HEK293 (cell line): ENCODE results near the gene RAP1A.

ENCODE experiments used
- AEBP2 ChIP-seq: fragments of 450-650 bp; formaldehyde crosslinking; IDR thresholded peaks from 2 replicates; pipeline ENCODE4 v1.5.1; 2016; ENCODE audit warnings: missing biosample characterization, missing genetic modification characterization, borderline replicate concordance
- ATF2 ChIP-seq: fragments of 450-650 bp; formaldehyde crosslinking; IDR thresholded peaks from 2 replicates; pipeline ENCODE4 v1.5.1; 2016; ENCODE audit warnings: missing biosample characterization, missing genetic modification characterization, low read depth
- BCL6B ChIP-seq: fragments of 450-650 bp; formaldehyde crosslinking; IDR thresholded peaks from 2 replicates; pipeline ENCODE4 v1.5.1; 2017; ENCODE audit warnings: missing biosample characterization, missing genetic modification characterization
- CTCF ChIP-seq: fragments of 450-650 bp; formaldehyde crosslinking; IDR thresholded peaks from 2 replicates; pipeline ENCODE4 v1.5.1; 2016; ENCODE audit warnings: missing biosample characterization, missing genetic modification characterization
- KLF9 ChIP-seq: fragments of 450-650 bp; formaldehyde crosslinking; IDR thresholded peaks from 2 replicates; pipeline ENCODE4 v1.5.1; 2016; ENCODE audit warnings: missing biosample characterization, missing genetic modification characterization, low read depth
- SCRT1 ChIP-seq: fragments of 450-650 bp; formaldehyde crosslinking; IDR thresholded peaks from 2 replicates; pipeline ENCODE4 v1.5.1; 2016; ENCODE audit warnings: missing biosample characterization, missing genetic modification characterization, borderline replicate concordance
- SP3 ChIP-seq: fragments of 450-650 bp; formaldehyde crosslinking; IDR thresholded peaks from 2 replicates; pipeline ENCODE4 v1.5.1; 2016; ENCODE audit warnings: missing biosample characterization, missing genetic modification characterization
- TCF7L2 ChIP-seq: IDR thresholded peaks from 2 replicates; pipeline ENCODE4 v1.6.1; 2011; ENCODE audit warnings: low read depth, mild to moderate bottlenecking, inconsistent platforms, low read length, moderate library complexity, borderline replicate concordance
- ZBTB1 ChIP-seq: fragments of 450-650 bp; formaldehyde crosslinking; IDR thresholded peaks from 2 replicates; pipeline ENCODE4 v1.5.1; 2016; ENCODE audit warnings: missing biosample characterization, missing genetic modification characterization
- ZBTB8A ChIP-seq: fragments of 450-650 bp; formaldehyde crosslinking; IDR thresholded peaks from 2 replicates; pipeline ENCODE4 v1.5.1; 2016; ENCODE audit warnings: missing biosample characterization, missing genetic modification characterization
- ZEB2 ChIP-seq: fragments of 450-650 bp; formaldehyde crosslinking; IDR thresholded peaks from 2 replicates; pipeline ENCODE4 v1.5.1; 2016; ENCODE audit warnings: missing biosample characterization, missing genetic modification characterization
- ZNF121 ChIP-seq: fragments of 450-650 bp; formaldehyde crosslinking; IDR thresholded peaks from 2 replicates; pipeline ENCODE4 v1.5.1; 2016; ENCODE audit warnings: missing biosample characterization, missing genetic modification characterization
- ZNF138 ChIP-seq: fragments of 450-650 bp; formaldehyde crosslinking; IDR thresholded peaks from 2 replicates; pipeline ENCODE4 v1.5.1; 2016; ENCODE audit warnings: missing biosample characterization, missing genetic modification characterization, borderline replicate concordance
- ZNF16 ChIP-seq: fragments of 450-650 bp; formaldehyde crosslinking; IDR thresholded peaks from 2 replicates; pipeline ENCODE4 v1.5.1; 2016; ENCODE audit warnings: low read depth, missing biosample characterization, missing genetic modification characterization
- ZNF175 ChIP-seq: fragments of 450-650 bp; formaldehyde crosslinking; IDR thresholded peaks from 2 replicates; pipeline ENCODE4 v1.5.1; 2016; ENCODE audit warnings: missing biosample characterization, missing genetic modification characterization
- ZNF19 ChIP-seq: fragments of 450-650 bp; formaldehyde crosslinking; IDR thresholded peaks from 2 replicates; pipeline ENCODE4; 2016; ENCODE audit warnings: missing biosample characterization, missing genetic modification characterization, low read depth
- ZNF274 ChIP-seq, 2 experiments: fragments of 200-500 bp in 1 of 2; fragments of 450-650 bp in 1 of 2; sonication (Bioruptor generic) in 1 of 2; formaldehyde crosslinking in 1 of 2; IDR thresholded peaks; 2 replicates each; pipeline versions ENCODE4 v1.5.1 to v1.6.1; 2014 to 2016; ENCODE audit warnings: borderline replicate concordance in 1 of 2, inconsistent platforms in 1 of 2, low read length in 1 of 2, missing biosample characterization in 1 of 2, missing genetic modification characterization in 1 of 2
- ZNF311 ChIP-seq: fragments of 450-650 bp; formaldehyde crosslinking; IDR thresholded peaks from 2 replicates; pipeline ENCODE4 v1.5.1; 2017; ENCODE audit warnings: missing biosample characterization, missing genetic modification characterization, borderline replicate concordance
- ZNF394 ChIP-seq: fragments of 450-650 bp; formaldehyde crosslinking; IDR thresholded peaks from 2 replicates; pipeline ENCODE4 v1.5.1; 2016; ENCODE audit warnings: missing biosample characterization, missing genetic modification characterization, mild to moderate bottlenecking, moderate library complexity, borderline replicate concordance
- ZNF404 ChIP-seq: fragments of 450-650 bp; formaldehyde crosslinking; IDR thresholded peaks from 2 replicates; pipeline ENCODE4 v1.5.1; 2017; ENCODE audit warnings: missing biosample characterization, missing genetic modification characterization
- ZNF48 ChIP-seq: fragments of 450-650 bp; formaldehyde crosslinking; IDR thresholded peaks from 2 replicates; pipeline ENCODE4 v1.5.1; 2016; ENCODE audit warnings: missing biosample characterization, missing genetic modification characterization
- ZNF521 ChIP-seq: fragments of 450-650 bp; formaldehyde crosslinking; IDR thresholded peaks from 2 replicates; pipeline ENCODE4 v1.5.1; 2017; ENCODE audit warnings: missing biosample characterization, mild to moderate bottlenecking, missing genetic modification characterization
- ZNF558 ChIP-seq: fragments of 450-650 bp; formaldehyde crosslinking; IDR thresholded peaks from 2 replicates; pipeline ENCODE4 v1.5.1; 2016; ENCODE audit warnings: missing biosample characterization, missing genetic modification characterization
- ZNF580 ChIP-seq: fragments of 450-650 bp; formaldehyde crosslinking; IDR thresholded peaks from 2 replicates; pipeline ENCODE4 v1.5.1; 2016; ENCODE audit warnings: missing biosample characterization, missing genetic modification characterization
- ZNF777 ChIP-seq: fragments of 450-650 bp; formaldehyde crosslinking; IDR thresholded peaks from 2 replicates; pipeline ENCODE4 v1.5.1; 2017; ENCODE audit warnings: missing biosample characterization, missing genetic modification characterization, borderline replicate concordance
- TF ChIP-seq, protein P1 (sequence below): fragments of 450-650 bp; formaldehyde crosslinking; conservative IDR thresholded peaks from 2 replicates; pipeline ENCODE4 v1.5.1; 2016; ENCODE audit warnings: low read depth, missing biosample characterization, missing genetic modification characterization

Gene RAP1A

DNA sequence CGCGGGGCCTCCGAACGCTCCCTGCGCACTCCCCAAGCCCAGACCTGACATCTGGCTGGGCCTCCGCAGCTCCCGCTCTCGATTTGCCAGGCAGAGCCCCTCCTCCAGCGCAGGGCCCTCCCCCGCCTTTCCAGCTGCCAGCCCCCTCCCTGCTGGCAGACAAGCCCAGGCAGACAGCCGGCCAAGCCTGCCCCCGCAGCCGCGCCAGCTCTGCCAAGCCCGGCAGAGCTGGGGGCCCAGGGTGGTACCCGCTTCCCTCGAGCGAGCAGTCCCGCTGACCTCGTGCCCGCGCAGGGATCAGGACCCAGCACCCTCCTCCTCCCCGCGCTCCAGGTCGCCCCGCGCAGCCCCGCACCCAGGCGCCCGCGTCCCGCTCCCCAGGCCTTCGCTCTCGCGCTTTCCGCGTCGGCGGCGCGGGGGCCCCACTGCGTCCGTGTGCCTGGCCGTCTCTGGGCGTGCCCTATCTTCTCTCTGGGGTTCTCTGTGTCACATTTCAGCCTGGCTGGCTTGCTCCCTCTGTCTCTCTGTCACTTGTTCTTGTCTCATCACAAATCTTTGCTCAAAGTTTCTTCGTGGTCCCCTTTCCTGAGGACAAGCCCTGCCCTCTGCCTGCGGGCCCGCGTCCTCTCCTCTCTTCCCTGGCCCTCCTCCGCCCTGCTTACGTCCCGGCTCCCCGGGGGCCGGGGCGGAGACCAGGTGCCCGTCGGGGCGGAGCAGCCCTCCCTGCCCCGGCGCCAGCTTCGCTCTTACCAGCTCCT is 119.0 kb downstream of the RAP1A start (continued):
- TF ChIP-seq KLF9 (tag by site-specific recombination) (peak; percentile 29), ZNF16 (tag by site-specific recombination) (no peak), ZBTB8A (no peak), ZNF580 (no peak), ZNF394 (tag by site-specific recombination) (no peak), ZNF404 (tag by site-specific recombination) (no peak), ZNF777 (peak; percentile 74; the same call in 1 of the 2 replicates), ZNF19 (tag by site-specific recombination) (no peak), TCF7L2 (no peak), ZNF121 (tag by site-specific recombination) (no peak), ZNF175 (tag by site-specific recombination) (no peak), ZNF558 (tag by site-specific recombination) (no peak), SP3 (tag by site-specific recombination) (peak; percentile 54; the same call in 1 of the 2 replicates), CTCF (tag by site-specific recombination) (no peak), ZNF138 (tag by site-specific recombination) (no peak), ZEB2 (no peak), AEBP2 (no peak), ZNF521 (no peak), ZNF311 (tag by site-specific recombination) (no peak), SCRT1 (tag by site-specific recombination) (no peak), ATF2 (no peak), ZNF48 (tag by site-specific recombination) (no peak), ZNF274 (IDR thresholded peaks at IDR 0.05; ENCODE audit: low read length) (no peak), ZNF274 (tag by site-specific recombination; IDR thresholded peaks at IDR 0.05; ENCODE audit: borderline replicate concordance) (no peak), ZBTB1 (tag by site-specific recombination) (no peak), BCL6B (tag by site-specific recombination) (no peak)
- TF ChIP-seq, protein P1, sequence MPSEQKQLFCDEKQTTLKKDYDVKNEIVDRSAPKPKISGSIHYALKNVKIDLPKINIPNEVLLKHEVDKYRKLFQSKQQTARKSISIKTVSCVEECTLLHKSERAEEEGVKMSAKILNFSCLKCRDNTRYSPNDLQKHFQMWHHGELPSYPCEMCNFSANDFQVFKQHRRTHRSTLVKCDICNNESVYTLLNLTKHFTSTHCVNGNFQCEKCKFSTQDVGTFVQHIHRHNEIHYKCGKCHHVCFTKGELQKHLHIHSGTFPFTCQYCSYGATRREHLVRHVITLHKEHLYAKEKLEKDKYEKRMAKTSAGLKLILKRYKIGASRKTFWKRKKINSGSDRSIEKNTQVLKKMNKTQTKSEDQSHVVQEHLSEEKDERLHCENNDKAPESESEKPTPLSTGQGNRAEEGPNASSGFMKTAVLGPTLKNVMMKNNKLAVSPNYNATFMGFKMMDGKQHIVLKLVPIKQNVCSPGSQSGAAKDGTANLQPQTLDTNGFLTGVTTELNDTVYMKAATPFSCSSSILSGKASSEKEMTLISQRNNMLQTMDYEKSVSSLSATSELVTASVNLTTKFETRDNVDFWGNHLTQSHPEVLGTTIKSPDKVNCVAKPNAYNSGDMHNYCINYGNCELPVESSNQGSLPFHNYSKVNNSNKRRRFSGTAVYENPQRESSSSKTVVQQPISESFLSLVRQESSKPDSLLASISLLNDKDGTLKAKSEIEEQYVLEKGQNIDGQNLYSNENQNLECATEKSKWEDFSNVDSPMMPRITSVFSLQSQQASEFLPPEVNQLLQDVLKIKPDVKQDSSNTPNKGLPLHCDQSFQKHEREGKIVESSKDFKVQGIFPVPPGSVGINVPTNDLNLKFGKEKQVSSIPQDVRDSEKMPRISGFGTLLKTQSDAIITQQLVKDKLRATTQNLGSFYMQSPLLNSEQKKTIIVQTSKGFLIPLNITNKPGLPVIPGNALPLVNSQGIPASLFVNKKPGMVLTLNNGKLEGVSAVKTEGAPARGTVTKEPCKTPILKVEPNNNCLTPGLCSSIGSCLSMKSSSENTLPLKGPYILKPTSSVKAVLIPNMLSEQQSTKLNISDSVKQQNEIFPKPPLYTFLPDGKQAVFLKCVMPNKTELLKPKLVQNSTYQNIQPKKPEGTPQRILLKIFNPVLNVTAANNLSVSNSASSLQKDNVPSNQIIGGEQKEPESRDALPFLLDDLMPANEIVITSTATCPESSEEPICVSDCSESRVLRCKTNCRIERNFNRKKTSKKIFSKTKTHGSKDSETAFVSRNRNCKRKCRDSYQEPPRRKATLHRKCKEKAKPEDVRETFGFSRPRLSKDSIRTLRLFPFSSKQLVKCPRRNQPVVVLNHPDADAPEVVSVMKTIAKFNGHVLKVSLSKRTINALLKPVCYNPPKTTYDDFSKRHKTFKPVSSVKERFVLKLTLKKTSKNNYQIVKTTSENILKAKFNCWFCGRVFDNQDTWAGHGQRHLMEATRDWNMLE (tag by site-specific recombination), result no peak
